Muscle of back (tissue), 11 donors: ENCODE results near the gene SRSF12. TPM values are rescaled to one million over a fixed set of nuclear protein-coding genes. Genes with fewer than 3 reads are reported as not detected.
"Not testable (repeated sequence)": the region's sequence is repeated elsewhere in the genome, so short reads cannot be mapped to it uniquely, and the experiment has no call there.

ENCODE experiments used
- DNase-seq, 3 donors: peaks; one replicate each; pipeline versions ENCODE4 v3.0.0 to v3.0.0-alpha.2; 2013
- polyA plus RNA-seq, 10 donors: library from polyadenylated mRNA; unstranded; fragments of 120-200 nt; gene quantifications; one replicate each; pipeline ENCODE4 v1.2.1, GENCODE V29; 2013; ENCODE audit not compliant: insufficient read length in 10 of 10

Gene SRSF12
- polyA plus RNA-seq, 10 donors = 2.9 to 5.3 (median 3.7) TPM

DNA sequence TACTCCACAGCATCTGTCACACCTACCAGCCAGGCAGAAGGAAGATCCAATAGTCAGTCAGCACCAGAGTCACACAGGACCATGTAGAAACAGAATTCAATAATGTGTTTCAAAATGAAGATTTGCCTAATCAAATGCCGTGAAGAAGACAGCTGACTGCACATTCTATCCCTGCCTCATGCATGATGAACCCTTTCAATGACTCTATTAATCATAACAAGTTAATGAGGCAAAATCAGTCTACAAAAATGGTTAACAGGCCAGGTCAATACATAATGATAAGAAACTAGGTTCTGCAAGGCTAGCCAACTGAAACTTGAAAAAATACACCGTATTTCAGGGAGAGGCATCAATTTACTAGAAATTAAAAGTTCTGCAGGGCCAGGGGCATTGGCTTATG is 44.0 kb downstream of the SRSF12 start:
- DNase-seq = no peak

DNA sequence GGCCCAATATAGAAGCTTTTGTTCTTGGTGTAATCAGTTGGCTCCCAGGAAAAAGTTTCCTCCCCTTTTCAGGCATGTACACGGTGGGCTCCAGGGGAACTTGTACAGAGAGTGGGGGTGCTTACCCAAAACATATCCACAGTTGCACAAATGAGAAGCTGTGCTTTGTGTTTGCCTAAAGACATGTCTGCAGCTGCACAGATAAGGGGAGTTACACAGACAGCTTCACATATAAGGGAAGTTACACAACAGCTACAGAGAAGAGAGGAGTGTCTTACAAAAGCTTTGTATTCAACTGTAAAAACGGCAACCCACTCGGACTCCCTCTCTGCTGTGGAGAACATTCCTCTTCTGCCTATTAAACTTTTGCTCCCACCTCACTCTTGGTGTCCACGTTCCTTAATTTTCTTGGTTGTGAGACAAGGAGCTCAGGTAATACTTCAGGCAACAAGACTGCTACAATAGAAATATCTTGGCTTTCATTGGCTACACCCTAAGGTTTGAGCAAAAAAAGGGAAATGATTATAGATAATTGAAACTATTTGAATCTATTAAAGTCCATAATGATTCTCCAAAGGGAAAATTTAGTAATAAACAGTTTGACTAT is 44.8 kb downstream of the SRSF12 start:
- DNase-seq = peak in 1 of 3 donors; percentile 39

DNA sequence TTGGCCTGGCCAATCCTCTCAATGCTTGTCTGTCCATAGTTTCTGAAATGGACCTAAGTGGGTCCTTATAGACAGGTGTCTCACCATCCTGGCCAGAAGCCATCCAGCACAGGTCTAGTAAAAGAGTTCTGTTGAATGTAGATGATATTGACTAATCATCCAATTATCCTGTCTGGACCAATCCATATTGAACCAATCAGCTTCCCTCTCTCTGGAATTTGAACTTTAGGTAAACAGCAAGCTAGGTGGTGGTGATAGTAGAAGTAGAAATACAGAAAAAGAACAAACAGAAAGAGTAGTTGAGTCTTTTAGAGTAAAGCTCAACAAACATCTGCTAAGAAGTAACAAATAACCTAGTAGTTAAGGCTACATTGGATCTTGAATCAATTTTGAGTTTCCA is 46.8 kb downstream of the SRSF12 start:
- no peak for DNase-seq

DNA sequence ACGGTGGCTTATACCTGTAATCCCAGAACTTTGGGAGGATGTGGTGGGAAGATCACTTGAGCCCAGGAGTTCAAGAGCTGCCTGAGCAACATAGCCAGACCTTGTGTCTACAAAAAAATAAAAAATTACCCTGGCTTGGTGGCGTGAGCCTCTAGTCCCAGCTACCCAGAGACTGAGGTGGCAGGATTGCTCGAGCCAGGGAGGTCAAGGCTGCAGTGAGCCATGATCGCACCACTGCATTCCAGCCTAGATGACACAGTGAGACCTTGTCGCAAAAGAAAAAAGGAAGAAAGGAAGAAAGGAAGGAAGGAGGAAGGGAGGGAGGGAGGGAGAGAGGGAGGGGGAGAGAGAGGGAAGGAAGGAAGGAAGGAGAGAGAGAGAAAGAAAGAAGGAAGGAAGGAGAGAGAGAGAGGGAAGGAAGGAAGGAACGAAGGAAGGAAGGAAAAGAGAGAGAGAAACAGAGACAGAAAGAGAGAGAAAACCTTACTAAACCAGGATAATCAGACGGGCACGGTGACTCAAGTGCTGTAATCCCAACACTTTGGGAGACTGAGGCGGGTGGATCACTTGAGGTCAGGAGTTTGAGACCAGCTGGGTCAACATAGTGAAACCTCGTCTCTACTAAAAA is 48.2 kb downstream of the SRSF12 start:
- no peak for DNase-seq

DNA sequence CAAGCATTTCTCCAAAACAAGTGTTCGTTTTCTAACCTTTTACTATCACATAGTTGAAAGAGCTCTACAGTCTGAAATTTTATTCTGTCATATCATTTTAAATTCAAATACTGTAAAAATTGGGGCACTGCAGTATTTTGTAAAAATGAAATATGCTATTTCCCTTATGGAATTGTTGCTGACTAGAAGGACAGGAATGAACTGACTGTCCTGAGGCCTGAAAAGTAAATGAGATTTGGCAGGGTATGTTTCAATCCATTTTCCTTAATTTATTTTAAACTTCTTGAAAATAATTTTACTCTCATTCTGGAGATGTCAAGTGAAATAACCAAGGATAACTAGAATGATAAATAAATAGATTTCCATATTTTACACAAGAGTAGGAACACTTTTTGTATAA is 49.2 kb downstream of the SRSF12 start:
- no peak for DNase-seq

DNA sequence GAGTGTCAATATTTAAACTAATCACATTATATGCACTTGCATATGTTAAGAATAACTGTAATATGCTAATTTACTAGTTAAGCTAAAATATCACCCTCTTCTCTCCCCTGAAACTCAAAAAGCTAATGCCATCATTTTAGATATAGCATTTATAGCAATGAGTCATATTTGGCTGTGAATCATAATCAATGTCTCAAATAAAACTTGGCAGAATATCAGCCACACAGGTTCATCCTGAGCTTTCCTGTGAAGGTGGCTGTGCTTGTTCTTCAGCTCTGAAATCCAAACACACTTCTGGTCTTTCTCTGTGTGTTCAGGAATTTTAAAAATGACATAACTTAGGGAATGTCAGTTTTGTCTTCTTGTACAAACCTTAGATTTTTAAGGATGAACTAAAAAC is 50.1 kb downstream of the SRSF12 start:
- no peak for DNase-seq

DNA sequence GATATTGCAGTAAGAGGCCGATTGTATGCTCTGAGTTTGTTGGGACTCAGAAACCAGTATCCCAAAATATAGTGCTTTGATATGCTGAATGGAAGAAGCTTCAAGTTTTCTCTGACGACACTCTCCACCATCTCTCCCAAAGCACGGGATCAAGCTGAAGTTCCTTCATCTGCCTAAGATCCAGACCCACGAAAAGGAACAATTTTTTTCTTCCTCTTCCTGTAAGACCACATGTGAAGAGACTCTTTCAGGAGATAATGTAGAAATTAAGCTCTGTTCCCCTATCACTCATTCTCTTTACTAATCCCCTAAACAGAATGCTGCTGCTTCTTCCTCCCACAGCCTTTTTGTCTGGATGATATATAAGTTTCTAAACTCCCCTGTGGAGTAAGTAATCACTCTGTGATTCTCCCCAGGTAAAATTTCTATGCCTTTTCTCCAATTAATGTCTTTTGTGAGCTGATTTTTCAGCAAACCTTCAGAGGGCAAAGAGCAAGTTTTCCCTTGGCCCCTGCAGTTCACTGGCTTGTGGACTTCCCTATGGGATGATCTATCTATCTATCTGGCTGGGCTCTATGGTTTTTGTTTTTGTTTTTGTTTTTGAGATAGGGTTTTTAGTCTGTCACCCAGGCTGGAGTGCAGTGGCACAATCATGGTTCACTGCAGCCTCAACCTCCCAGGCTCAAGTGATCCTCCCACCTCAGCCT is 50.8 kb downstream of the SRSF12 start:
- peak in 1 of 3 donors; percentile 17 for DNase-seq

DNA sequence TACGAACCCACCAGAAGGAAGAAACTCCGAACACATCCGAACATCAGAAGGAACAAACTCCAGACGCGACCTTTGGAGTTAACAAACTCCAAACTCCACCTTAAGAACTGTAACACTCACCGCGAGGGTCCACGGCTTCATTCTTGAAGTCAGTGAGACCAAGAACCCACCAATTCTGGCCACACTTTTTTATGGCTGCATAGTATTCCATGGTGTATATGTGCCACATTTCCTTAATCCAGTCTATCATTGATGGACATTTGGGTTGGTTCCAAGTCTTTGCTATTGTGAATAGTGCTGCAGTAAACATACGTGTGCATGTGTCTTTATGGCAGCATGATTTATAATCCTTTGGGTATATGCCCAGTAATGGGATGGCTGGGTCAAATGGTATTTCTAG is 51.8 kb downstream of the SRSF12 start:
- not testable (repeated sequence) for DNase-seq

DNA sequence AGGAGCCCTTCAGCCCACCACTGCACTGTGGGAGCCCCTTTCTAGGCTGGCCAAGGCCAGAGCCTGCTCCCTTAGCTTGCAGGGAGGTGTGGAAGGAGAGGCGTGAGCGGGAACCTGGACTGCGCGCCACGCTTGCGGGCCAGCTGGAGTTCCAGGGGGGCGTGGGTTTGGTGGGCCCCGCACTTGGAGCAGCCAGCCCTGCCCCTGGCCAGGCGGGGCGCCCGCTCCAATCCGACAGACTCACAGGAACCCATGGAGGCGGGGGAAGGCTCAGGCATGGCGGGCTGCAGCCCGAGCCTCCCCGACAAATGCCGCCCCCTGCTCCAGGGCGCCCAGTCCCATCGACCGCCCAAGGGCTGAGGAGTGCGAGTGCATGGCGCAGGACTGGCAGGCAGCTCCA is 52.9 kb downstream of the SRSF12 start:
- DNase-seq = not testable (repeated sequence)

DNA sequence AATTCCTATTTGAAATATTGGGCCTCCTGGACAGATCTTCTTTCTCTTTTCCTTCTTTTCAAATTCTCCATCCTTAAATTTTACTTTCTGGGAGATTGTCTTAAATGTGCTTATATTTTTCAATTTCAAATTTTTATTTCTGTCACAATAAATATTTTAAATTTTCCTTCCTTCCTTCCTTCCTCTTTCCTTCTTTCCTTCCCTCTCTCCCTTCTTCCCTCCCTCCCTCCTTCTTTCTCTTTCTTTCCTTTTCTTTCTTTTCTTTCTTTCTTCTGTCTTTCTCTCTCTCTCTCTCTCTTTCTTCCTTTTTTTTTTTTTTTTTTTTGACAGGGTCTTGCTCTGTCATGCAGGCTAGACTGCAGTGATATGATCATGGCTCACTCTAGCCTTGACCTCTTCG is 54.0 kb downstream of the SRSF12 start:
- no peak for DNase-seq

DNA sequence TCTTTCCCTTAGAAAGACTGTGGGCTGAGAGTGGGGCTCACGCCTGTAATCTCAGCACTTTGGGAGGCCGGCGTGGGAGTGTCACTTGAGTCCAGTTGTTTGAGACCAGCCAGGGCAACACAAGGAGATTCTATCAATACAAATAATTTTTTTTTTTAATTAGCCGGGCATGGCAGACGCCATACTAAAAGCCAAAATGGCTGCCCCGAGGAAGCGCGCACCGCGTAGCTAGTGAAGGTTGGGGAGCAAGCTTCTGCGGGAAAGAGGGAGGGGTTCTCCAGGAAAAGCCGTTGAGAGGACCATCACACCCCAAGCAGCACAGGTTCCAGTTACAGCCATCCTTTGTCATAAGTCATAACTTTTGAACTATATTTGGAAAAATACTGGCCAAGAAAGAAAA is 58.6 kb downstream of the SRSF12 start:
- DNase-seq = no peak

DNA sequence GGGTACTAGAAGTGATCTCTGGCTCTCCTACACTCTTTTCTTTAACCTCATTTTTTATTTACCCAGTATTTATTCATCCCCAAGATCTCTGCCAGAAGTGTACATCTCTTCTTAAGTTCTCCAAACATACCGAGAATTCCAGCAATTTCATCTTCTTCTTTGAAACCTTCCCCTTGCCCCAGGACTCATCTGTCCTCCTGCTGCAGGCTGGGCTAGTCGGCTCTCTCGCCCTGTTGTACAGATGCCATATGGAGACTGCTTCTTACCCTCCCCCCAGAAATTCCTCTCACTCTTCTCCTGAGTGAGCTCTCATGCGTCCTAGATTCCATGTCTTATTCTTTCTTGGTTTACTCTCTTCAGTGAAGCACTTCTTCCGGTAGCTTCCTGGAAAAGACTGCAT is 59.2 kb downstream of the SRSF12 start:
- DNase-seq = no peak

DNA sequence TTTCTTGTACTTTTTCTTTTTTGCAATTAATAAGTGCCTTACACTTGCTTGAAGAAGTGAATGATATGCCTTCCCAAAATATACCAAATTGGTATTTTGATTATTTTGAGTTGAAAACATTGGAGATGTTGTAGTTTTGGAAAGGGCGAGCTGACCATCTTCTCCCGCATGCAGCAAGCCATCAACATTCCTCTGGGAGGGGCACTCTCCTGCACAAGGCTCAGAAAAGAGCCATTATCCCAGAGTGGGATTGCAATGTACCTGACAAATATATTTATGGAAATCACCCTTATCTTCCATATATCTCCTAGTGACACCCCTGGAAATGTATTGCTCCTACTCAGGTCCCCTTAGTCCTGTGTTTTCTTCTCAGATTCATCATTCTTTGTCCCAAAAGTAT is 60.1 kb downstream of the SRSF12 start:
- DNase-seq = no peak

DNA sequence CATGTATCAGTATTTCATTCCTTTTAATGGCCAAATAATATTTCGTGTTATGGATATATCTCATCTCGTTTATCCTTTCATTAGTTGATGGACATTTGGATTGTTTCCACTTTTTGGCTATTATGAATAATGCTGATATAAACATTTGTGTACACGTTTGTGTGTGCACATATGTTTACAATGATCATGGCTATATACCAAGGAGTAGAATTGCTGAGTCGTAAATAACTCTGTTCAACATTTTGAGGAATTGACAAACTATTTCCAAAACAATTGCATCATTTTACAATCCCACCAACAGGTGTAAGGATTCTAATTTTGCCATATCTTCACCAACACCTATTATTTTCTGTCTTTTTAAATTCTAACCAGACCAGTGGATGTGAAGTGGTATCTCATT is 63.7 kb downstream of the SRSF12 start:
- DNase-seq = no peak

DNA sequence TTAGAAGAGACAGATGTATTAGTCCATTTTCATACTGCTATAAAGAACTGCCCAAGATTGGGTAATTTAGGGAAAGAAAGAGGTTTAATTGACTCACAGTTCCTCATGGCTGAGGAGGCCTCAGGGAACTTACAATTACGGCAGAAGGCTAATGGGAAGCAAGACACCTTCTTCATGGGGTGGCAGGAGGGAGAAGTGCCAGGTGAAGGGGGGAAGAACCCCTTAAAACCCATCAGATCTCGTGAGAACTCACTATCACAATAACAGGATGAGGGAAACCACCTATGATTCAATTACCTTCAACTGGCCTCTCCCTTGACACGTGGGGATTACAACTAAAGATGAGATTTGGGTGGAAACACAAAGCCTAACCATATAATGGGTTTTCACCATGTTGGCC is 66.2 kb downstream of the SRSF12 start:
- DNase-seq = no peak

DNA sequence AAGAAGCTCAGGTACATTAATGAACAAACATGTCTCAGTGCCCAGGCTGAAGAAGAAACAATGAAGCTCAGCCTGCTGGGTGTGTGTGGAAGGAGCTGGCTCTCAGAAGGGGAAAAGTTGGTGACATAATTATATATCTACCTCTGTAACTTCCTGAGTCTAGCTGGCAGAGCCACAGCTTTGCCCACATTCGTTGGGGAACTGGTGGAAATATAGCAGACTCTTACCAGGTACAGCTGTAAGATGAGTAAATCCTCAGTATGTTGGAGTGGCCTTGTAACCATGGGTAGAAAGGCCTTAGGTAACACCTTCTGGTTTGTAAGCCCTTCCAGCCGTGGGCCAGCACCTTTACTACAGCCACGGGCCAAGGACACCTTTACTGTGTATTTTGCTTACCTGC is 67.2 kb downstream of the SRSF12 start:
- DNase-seq = no peak

DNA sequence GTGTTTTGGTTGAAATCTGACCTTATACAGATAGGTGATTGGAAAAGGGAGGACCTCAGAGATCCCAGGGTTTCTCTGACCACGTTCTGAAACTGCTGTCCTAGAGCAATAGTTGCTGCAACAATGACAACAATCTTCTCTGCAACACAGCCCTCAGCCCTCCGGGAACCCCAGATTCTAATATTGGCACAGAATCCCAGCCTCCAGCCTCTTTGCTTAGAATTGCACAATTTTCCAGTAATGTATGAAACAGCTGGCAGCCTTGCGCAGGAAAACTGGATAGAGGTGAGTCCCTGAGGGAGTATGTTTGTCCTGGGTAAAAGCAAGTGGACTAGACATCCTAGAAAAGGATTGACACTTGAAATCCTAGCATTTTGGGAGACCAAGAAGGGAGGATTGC is 67.7 kb downstream of the SRSF12 start:
- peak; percentile 43 to 83 (median 68) for DNase-seq

DNA sequence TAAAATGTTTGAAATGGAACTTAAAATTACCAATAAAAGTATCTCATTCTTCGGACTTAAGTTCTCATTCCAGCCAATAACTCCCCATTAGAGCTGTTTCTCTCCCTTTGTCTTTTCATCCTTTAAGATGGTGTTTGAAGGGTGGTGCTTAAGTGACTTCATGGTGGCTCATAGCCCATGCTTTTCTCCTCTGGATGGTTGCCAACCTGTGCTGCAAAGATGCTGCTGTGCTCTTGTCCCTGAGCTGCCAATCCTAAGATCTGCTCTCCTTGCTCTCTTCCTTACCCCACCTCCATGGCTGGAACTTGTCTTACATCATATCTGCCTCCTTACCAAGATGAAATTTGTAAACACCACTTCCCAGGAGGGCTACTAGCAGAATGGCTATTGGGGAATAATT is 68.9 kb downstream of the SRSF12 start:
- peak; percentile 34 to 78 (median 57) for DNase-seq

DNA sequence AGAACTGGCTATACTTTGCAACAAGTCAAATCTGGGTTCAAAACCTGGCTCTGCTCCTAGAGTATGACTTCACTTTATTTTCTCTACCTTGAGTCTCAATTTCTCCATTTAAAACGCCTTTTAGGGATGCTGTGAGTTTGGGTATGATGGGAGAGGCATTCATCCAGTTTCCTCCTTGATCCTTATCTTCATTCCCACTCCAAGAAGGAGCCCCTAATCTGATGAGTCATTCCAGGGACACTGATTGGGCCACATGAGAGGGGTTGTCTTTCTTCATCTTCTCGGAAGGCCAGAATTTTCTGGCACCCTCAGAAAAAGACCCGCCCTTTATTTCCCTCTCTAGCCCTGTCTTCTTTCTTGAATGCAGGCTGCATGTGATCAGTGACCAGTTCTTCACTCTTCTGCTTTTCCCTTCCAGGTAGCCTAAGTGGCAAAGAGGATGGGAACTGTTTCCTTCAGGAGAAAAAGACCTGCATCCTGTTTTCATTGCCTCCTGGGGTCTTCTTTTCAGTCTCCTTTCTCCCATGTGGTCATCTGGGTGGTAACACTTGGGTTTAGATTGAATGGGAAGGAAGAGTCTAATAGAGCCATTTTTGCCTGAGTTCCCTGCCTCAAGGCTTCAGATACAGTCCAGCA is 69.5 kb downstream of the SRSF12 start:
- no peak for DNase-seq

DNA sequence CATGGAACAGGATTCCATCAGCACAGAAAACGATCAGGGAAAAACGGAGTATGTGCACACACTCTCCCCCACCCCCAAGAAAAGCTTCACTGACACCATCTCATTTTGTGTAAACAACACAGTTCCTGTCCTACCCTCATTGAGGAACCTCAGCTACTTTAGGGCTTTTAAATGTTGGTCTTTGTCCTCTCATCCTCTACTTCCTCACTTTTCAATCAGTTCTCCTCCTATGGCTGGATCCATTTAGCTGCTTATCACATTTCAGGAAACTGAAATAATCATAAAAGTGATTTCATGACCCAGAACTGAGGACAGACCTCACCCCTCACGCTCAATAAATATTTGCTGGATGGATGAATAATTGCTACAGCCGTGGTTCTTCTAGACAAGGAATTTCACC is 70.4 kb downstream of the SRSF12 start:
- DNase-seq = no peak
